ENCODE data around the gene MAP1A.

MAP1A gene

DNA sequence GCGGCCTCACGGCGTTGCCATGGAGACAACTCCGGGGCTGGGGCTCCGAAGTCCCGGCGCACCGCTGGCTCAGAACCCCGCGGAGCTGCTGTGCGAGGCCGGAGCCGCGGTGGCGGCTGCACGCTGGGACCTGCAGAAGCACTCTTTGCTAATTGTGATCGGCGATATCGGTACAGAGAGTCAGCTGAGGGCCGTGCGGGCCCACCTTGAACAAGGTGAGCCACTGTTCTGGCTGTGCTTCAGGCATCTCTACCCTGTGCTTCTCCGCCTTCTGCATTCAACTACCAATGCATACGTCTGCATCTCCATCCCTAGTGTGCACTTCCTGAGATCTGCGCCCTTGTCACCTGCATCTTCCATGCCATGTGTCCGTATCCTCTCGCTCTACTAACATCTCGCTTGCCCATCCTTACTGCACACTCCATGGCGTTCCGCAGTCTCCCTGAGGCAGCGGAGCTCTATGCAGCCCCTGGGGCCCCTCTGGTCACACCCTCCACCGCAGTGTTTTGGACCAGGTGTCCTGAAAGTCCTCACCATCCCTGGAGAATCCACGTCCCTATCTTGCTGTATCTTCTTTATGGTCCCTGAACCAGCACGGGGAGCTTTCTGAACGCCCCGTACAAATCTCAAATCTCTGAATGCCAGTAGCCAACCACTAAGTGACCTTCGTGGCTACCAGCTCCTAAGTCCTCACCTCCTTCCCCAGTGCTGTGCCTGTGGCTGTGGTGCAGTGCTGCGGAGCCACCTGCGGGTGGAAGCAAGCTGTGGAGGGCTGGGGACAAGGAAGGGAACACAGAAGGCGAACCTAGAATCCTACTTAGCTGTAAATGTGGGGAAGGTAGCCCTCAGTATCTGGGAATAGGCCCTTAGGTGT lies 6.2 kb upstream of the MAP1A start:
- no peak for DNase-seq (ENCODE audit: low read depth)

DNA sequence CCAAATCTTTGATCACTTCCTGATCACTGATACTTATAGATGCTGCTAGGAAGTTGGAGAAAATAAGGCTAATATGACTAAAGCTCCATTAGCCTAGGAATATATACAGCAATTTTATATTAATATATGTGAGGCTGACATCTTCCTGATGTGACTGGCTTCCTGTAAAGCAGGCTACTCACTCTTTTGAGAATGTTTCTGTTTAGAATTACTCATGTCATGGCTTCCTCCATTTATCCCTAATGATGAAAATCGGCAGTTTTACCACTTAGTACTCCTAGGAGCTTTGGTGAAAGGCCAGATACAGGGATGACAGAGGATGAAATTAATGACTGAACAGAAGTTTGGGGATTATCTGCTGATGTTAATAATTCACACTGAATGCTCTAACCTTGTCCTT lies 3.9 kb upstream of the MAP1A start:
- no peak for DNase-seq (ENCODE audit: low read depth)

DNA sequence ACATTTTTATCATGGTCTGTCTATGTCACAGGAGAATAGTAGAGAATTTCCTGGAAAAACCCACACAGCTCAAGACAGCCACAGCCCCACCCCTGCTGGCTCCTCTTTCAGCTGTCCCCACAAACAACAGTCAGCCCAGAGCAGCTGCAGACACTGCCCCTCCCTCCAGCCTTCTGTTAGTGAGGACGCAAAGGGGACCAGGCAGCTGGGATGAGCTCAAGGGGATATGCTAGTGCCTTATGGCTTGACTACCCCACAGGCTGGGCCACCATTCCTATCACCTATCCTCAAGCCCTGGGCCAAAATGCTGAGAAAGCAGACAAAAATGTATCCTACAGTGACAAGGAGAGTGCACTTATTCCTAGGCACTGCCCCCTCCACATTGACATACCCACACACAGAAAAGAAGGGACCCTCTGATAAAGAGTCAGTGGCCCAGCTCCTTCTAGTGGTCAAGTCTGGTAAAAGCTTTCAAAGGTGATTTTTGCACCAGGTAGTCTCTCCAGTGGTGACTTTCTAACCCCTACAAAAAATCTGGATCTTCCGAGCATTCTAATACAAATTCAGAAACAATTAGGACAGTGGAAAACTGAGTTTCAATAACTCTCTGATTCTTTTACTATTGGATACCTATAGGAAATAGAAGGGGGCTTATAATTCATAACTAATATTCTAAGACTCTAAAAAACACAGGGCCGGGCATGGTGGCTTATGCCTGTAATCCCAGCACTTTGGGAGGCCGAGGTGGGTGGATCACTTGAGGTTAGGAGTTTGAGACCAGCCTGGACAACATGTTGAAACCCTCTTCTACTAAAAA lies 3.0 kb upstream of the MAP1A start:
- DNase-seq (ENCODE audit: low read depth), result no peak

DNA sequence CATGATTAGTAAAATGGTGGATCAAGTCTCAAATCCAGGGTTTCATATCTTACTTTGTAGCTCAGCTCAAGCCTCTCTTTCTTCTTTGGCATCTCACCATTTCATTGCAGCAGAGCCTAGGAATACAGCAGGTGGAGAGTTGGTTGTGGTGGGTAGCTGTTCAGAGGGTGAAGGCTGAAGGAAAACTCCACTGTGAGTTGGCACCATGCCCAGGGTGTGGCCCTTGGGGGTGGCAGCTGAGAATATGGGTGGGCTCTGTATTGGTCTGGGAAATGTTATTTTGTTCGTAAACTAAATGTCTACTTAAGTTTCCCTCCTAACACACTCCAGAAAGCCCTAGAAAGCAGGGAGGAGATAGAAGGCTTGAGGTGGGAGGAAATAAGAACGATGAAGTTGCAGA lies 1.7 kb upstream of the MAP1A start:
- no peak for DNase-seq (ENCODE audit: low read depth)

DNA sequence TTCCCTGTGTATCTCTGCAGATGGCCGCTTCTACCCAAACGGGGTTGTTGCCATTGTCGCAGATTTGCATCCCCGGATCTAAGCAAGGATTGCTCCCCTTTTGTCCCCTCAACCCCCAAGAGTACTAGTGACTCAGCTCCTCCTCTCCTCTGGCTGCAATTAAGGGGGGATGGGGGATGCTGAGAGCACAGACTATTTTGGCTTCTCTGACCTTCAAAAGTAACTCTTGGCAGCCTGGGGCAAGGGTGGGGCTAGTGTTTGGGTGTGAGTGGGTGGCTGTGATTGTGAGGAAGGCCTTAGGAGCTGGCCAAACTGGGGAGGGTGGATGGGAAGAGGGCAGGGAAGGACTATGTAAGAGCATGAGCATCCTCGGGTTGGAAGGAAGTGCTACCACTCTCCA lies 1.2 kb upstream of the MAP1A start:
- DNase-seq (ENCODE audit: low read depth), result no peak

DNA sequence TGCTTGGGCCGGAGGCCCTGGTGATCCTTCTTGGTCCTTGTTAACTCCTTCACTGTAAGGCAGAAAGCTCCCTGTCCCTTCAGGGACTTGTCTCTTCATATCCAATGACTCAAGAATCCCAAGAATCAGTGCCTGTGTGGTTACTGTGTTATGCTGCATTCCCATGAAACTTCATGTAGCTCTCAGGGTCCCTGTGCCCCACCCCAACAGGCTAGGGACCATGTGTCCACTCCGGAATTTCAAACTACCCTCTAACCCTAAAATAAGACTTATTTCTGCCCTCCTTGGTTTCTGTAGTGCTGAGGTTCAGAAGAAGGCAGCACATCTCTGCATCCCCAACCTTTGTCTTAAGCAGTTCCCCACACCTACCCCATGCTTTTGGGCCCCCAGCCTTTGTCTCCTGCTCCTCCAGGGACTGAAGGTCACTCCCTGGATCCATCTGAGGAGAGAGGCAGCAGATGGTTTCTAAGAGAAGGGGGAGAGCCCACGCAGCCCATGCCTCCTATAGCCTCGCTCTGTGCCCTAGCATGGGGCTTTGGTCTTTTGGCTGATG lies 531 bp upstream of the MAP1A start:
- DNase-seq (ENCODE audit: low read depth), result no peak

DNA sequence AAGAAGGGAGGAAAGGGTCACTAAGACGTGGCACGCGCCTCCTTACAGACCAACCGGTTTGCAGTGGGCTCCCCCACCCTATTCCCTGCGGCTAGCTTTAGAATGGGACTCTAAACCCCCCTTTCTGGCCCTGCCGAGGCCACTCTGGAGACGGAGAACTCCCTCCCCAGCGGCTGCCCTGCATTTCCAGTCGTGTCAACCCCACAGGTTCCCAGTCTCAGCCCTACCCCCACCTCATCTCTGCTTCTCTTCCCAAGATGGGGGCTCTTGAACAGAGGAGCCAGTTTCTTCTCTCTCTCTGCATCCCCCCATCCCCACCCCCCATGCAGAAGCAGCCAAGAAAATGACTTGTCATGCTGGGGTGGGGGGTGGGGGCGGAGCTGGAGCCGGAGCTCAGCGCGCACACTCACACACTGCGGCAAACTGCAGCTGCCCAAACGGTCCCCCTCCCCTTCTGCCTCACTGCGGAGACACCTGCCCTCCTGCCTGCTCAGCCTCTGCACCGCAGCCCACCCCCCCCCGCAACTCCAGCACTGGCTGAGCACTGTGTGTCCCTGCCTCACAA lies 871 bp downstream of the MAP1A start:
- DNase-seq (ENCODE audit: low read depth), result no peak

DNA sequence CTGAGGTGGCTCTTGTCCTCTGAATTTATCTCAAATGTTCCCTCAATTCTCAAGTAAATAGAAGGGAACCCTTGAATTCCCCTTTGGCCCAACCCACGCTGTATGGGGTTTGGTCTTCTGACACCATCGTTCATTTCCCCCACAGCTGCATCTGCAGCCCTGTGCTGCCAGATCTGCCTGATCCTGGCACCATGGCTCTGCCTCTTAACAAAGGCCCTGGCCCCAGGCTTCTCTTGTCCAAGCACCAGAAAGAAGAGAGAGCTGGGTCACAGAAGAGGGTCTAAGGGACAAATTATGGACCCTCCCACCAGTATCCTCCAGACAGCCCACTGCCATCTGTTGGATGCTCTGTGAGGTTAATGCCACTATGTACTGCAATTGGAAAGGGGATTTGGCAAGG lies 1.8 kb downstream of the MAP1A start:
- DNase-seq (ENCODE audit: low read depth), result no peak

DNA sequence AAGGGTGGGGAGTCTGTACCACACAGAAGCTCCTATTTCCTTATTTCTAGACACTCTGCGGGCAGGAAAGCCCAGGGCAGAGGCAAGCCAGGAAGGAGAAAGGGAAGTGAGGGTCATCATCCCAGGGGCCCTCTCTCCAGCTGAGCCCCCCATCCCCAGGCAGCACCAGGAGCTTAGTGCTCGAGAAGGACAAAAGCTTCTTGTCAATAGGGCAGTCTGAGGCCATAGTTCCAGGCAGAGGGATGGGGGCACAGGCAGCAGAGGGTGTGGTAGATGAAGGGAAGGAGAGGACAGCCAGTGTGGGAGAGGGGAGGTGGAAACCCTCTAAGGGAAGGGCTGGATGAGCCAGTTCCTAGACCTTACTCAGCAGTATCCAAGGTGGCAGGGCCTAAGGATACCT lies 2.7 kb downstream of the MAP1A start:
- DNase-seq (ENCODE audit: low read depth), result no peak

DNA sequence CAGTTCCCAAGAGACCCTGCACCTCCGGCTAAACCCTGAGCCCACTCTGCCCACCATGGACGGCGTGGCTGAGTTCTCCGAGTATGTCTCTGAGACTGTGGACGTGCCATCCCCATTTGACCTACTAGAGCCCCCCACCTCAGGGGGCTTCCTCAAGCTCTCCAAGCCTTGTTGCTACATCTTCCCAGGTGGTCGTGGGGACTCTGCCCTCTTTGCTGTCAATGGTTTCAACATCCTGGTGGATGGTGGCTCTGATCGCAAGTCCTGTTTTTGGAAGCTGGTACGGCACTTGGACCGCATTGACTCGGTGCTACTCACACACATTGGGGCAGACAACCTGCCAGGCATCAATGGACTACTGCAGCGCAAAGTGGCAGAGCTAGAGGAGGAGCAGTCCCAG lies 4.0 kb downstream of the MAP1A start:
- DNase-seq (ENCODE audit: low read depth), result no peak

DNA sequence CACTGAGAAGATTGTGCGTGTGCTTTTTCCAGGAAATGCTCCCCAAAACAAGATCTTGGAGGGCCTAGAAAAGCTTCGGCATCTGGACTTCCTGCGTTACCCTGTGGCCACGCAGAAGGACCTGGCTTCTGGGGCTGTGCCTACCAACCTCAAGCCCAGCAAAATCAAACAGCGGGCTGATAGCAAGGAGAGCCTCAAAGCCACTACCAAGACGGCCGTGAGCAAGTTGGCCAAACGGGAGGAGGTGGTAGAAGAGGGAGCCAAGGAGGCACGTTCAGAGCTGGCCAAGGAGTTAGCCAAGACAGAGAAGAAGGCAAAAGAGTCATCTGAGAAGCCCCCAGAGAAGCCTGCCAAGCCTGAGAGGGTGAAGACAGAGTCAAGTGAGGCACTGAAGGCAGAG lies 4.8 kb downstream of the MAP1A start:
- DNase-seq (ENCODE audit: low read depth), result no peak

DNA sequence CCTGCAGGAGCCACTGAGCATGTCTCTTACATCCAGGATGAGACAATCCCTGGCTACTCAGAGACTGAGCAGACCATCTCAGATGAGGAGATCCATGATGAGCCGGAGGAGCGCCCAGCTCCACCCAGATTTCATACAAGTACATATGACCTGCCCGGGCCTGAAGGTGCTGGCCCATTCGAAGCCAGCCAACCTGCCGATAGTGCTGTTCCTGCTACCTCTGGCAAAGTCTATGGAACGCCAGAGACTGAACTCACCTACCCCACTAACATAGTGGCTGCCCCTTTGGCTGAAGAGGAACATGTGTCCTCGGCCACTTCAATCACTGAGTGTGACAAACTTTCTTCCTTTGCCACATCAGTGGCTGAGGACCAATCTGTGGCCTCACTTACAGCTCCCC lies 6.2 kb downstream of the MAP1A start:
- DNase-seq (ENCODE audit: low read depth), result no peak

DNA sequence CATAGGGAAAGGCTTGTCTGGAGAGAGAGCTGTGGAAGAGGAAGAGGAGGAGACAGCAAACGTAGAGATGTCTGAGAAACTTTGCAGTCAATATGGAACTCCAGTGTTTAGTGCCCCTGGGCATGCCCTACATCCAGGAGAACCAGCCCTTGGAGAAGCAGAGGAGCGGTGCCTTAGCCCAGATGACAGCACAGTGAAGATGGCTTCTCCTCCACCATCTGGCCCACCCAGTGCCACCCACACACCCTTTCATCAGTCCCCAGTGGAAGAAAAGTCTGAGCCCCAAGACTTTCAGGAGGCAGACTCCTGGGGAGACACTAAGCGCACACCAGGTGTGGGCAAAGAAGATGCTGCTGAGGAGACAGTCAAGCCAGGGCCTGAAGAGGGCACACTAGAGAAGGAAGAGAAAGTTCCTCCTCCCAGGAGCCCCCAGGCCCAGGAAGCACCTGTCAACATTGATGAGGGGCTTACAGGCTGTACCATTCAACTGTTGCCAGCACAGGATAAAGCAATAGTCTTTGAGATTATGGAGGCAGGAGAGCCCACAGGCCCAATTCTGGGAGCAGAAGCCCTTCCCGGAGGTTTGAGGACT lies 6.9 kb downstream of the MAP1A start:
- DNase-seq (ENCODE audit: low read depth), result no peak

DNA sequence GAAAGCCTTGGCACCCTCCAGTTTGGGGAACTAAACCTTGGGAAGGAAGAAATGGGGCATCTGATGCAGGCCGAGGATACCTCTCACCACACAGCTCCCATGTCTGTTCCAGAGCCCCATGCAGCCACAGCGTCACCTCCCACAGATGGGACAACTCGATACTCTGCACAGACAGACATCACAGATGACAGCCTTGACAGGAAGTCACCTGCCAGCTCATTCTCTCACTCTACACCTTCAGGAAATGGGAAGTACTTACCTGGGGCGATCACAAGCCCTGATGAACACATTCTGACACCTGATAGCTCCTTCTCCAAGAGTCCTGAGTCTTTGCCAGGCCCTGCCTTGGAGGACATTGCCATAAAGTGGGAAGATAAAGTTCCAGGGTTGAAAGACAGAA lies 7.7 kb downstream of the MAP1A start:
- no peak for DNase-seq (ENCODE audit: low read depth)

DNA sequence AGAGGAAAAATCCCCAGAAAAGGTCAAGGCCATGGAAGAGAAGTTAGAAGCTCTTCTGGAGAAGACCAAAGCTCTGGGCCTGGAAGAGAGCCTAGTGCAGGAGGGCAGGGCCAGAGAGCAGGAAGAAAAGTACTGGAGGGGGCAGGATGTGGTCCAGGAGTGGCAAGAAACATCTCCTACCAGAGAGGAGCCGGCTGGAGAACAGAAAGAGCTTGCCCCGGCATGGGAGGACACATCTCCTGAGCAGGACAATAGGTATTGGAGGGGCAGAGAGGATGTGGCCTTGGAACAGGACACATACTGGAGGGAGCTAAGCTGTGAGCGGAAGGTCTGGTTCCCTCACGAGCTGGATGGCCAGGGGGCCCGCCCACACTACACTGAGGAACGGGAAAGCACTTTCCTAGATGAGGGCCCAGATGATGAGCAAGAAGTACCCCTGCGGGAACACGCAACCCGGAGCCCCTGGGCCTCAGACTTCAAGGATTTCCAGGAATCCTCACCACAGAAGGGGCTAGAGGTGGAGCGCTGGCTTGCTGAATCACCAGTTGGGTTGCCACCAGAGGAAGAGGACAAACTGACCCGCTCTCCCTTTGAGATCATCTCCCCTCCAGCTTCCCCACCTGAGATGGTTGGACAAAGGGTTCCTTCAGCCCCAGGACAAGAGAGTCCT lies 9.0 kb downstream of the MAP1A start:
- DNase-seq (ENCODE audit: low read depth), result no peak

DNA sequence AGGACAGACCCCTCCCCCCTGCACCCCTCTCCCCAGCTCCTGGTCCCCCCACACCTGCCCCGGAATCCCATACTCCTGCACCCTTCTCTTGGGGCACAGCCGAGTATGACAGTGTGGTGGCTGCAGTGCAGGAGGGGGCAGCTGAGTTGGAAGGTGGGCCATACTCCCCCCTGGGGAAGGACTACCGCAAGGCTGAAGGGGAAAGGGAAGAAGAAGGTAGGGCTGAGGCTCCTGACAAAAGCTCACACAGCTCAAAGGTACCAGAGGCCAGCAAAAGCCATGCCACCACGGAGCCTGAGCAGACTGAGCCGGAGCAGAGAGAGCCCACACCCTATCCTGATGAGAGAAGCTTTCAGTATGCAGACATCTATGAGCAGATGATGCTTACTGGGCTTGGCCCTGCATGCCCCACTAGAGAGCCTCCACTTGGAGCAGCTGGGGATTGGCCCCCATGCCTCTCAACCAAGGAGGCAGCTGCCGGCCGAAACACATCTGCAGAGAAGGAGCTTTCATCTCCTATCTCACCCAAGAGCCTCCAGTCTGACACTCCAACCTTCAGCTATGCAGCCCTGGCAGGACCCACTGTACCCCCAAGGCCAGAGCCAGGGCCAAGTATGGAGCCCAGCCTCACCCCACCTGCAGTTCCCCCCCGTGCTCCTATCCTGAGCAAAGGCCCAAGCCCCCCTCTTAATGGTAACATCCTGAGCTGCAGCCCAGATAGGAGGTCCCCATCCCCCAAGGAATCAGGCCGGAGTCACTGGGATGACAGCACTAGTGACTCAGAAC lies 9.8 kb downstream of the MAP1A start:
- no peak for DNase-seq (ENCODE audit: low read depth)

DNA sequence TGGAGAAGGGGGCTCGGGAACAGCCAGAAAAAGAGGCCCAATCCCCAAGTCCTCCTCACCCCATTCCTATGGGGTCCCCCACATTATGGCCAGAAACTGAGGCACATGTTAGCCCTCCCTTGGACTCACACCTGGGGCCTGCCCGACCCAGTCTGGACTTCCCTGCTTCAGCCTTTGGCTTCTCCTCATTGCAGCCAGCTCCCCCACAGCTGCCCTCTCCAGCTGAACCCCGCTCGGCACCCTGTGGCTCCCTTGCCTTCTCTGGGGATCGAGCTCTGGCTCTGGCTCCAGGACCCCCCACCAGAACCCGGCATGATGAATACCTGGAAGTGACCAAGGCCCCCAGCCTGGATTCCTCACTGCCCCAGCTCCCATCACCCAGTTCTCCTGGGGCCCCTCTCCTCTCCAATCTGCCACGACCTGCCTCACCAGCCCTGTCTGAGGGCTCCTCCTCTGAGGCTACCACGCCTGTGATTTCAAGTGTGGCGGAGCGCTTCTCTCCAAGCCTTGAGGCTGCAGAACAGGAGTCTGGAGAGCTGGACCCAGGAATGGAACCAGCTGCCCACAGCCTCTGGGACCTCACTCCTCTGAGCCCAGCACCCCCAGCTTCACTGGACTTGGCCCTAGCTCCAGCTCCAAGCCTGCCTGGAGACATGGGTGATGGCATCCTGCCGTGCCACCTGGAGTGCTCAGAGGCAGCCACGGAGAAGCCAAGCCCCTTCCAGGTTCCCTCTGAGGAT lies 10.6 kb downstream of the MAP1A start:
- DNase-seq (ENCODE audit: low read depth), result no peak

DNA sequence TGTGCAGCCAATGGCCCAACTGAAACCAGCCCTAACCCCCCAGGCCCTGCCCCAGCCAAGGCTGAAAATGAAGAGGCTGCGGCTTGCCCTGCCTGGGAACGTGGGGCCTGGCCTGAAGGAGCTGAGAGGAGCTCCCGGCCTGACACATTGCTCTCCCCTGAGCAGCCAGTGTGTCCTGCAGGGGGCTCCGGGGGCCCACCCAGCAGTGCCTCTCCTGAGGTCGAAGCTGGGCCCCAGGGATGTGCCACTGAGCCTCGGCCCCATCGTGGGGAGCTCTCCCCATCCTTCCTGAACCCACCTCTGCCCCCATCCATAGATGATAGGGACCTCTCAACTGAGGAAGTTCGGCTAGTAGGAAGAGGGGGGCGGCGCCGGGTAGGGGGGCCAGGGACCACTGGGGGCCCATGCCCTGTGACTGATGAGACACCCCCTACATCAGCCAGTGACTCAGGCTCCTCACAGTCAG lies 11.2 kb downstream of the MAP1A start:
- no peak for DNase-seq (ENCODE audit: low read depth)

DNA sequence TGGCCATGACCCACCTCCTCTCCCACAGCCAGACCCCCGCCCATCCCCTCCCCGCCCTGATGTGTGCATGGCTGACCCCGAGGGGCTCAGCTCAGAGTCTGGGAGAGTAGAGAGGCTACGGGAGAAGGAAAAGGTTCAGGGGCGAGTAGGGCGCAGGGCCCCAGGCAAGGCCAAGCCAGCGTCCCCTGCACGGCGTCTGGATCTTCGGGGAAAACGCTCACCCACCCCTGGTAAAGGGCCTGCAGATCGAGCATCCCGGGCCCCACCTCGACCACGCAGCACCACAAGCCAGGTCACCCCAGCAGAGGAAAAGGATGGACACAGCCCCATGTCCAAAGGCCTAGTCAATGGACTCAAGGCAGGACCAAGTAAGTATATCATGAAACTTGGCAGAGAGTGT lies 11.7 kb downstream of the MAP1A start:
- DNase-seq (ENCODE audit: low read depth), result no peak

All from activated T-cell treated with anti-CD3 and anti-CD28 coated beads for 24 hours (primary cell).